Inflammatory macrophage treated with lipopolysaccharide for 4 hours (primary cell): Measurements from ENCODE around the gene CILP2.

Source experiments
- DNase-seq: peaks from one replicate; pipeline ENCODE4 v3.0.0-alpha.2; 2020

Gene CILP2

DNA sequence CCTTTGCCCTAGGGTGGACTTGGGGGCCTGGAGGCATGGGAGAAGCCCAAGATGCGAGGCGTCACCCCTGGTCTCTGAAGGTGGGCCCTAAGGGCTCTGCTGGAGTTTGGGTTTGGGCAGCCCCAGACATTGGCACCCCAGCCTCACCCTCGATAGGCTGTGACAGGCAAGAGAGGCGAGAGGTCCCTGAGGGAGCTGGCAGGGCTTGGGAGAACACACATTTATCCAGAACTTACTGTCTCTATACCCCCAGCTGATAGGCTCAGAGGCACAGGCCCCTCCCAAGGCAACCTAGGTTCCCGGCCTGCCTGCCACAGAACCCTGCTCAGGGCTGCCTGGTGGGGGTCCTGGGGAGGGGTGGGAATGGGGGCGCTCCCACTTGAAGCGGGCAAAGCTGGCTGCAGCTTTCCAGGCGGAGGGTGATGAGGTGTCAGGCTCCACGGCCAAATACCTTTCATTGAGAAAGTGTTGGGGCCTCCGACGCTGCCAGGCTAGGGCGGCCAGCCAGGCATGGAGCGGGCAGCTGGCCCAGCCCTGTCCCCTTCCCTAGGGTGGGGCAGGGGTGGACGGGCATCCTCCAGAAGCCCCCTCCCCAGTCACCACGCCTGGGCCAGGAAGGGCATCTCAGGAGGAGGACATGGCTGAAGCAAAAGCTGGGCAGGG, 9.7 kb downstream of the CILP2 start:
- DNase-seq, result no peak

DNA sequence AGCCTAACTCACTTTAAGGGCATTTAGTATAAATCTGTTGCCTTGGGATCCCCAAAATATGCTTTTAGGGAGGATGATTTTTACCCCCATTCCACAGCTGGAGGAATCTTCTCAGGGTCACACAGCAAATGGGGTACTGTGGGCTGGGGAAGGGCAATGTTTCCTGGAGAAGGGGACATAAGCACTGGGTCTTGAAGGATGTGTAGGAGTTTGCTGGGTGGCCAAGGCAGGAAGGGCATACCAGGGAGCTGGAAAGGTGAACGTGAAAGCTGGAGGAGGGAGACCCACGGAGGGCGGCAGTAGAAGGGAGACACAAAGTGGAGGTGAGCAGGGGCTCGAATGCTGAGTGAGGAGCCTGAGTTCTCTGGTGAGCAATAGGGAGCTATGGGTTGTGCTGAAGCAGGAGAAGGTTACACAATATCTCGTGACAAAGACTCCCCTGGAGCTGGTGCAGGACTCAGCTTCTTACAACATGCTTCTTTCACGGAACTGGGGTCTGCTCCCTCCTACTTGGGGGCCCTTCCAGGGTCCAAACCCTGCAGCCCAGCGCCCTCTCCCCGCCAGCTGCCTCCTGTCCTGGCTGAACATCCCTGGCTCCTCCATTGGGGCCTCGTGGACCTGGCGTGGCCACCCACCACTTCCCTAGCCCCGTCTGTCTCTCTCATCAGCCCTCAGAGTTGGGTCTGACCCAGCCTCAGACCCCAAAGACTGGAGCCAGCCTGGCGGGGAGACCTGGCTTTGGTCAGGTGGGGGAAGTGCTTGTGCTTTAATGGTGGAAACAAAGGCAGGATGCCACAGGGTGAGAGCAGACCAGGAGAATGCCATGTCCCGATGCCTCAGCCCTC, 11.1 kb downstream of the CILP2 start:
- DNase-seq, result no peak

DNA sequence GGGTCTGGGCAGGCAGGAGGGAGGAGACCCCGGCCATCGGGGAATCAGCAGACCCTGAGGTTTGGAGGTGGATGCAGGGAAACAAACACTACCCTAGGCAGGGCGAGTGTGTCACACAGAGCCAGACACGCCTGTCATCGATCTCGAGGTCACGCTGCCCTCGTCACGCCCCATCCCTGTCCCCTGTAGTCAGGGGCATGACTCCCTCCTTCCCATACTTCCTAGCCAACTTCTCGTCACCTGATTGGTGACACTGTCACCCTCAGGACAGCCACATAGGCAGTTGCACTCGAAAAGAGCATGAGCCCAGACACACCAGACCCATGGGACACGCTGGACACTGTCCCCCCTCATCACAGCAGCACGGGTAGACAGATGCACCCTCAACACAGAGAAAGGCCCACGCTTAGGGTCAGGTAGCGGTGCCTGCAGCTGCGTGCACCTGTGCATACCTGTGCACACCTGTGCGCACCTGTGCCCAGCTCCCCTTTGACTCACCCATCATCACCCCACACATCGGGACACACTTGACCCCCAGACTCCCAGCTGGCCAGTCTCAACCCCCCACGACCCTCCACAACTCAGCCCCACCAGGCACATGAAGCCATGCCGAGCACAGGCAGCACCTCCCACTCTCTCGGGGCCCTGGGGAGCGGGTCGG, 11.9 kb downstream of the CILP2 start:
- peak; percentile 15 for DNase-seq

DNA sequence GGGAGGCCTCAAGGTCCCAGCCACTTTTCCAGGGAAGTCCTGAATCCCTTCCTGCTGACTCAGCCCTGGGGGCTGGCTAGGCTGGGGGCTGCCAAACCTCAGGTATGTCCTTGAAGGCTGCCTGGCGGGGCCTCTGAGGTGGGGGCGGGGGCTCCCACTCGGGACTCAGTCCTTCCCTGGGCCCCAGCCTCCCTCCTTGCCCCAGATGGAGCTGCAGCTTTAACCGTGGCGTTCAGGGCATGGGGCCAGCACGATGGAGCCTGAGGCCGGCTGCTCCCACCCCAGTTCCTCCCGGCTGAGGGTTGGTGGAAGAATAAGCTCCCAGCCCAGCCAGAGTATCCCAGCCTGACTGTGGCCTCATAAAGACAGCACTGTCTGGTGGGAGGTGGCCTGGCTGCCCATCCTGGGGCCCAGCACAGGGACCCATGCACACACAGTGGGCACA, 12.4 kb downstream of the CILP2 start:
- no peak for DNase-seq

DNA sequence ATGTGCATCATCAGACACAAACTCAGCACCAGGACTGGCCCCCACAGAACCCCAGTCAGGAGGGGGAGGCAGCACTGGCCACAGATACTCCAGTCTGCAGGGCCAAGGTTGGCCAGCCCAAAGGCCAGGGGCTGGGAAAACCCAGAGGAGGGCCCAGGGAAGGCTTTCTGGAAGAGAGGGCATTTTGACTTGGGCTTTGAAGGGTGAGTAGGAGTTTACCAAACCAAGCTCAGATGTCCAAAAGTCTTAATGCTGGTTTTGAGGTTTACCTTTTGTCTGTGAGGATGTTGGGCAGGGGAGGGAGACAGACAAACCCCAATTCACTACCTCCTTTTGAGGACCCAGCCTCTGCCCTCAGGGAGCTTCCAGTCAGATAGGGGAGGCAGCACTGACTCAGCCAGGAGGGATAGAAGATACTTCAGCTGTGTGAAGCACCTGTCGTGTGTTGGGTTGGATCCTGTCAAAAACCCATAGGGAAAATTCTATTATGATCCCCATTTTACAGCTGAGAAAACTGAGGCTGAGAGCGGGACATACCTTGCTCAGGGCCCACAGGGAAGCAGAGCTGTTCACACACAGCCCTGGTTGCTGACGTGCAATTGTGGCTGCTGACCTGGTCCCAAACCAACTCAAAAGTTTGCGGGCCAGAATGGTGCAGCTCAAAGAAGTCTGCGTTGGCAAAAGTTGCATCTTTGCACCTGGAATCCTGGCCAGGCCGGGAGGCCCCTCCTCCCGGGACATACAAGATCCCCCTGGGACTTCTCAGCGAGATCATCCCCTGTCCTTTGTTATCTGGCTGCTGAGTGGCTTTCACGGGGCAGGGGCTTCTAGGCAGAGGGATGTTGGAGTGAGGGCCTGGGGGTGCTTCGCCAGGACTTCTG, 13.1 kb downstream of the CILP2 start:
- DNase-seq, result no peak

DNA sequence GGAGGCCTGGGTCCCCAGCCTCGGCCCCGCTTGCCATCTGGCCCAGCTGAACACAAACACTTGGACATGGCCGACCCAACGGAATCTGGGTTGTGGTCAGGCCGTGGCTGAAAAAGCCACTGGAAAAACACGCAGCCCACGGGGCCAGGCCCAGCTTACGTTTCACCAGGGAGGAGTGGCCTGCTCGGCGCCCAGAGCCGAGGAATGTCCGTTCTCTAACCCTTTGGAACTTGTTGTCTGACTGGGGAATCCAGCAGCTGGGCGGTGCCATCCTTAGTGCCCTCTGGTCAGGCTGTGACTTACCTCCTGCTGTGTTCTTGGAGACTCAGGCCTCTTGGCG, 13.8 kb downstream of the CILP2 start:
- no peak for DNase-seq

DNA sequence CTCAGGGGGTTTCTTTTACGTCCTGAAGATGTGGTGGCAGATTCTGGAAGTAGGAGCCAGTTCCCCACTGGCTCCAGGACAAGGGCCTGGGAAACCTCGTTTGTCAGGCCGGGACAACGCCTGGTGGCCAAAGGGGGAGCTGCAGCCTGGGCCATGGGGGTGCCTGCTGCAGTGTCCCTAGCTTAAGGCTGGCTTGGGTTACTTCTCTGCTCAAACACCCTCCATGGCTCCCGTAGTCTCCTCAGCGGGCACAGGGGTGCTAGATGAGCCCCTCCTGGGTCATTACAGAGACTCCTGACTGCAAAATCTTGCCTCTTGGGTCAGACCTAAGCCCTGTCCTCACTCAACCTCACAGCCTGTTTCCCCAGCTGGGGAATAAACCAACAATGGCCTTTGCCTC, 14.7 kb downstream of the CILP2 start:
- peak; percentile 36 for DNase-seq

DNA sequence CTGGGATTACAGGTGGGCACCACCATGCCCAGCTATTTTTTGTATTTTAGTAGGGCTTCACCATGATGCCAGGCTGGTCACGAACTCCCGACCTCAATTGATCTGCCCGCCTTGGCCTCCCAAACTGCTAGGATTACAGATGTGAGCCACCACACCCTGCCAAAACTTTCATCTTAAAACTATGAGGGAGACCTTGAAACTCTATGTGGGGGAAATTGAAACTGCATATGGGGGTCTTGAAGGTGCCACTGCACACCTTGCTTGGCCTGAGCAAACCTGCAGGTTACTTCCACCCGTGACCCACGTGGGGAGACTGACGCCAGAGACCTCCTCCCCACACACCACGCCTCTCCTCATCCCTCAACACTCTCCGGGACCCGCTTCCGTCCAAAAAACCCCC, 15.6 kb downstream of the CILP2 start:
- no peak for DNase-seq

DNA sequence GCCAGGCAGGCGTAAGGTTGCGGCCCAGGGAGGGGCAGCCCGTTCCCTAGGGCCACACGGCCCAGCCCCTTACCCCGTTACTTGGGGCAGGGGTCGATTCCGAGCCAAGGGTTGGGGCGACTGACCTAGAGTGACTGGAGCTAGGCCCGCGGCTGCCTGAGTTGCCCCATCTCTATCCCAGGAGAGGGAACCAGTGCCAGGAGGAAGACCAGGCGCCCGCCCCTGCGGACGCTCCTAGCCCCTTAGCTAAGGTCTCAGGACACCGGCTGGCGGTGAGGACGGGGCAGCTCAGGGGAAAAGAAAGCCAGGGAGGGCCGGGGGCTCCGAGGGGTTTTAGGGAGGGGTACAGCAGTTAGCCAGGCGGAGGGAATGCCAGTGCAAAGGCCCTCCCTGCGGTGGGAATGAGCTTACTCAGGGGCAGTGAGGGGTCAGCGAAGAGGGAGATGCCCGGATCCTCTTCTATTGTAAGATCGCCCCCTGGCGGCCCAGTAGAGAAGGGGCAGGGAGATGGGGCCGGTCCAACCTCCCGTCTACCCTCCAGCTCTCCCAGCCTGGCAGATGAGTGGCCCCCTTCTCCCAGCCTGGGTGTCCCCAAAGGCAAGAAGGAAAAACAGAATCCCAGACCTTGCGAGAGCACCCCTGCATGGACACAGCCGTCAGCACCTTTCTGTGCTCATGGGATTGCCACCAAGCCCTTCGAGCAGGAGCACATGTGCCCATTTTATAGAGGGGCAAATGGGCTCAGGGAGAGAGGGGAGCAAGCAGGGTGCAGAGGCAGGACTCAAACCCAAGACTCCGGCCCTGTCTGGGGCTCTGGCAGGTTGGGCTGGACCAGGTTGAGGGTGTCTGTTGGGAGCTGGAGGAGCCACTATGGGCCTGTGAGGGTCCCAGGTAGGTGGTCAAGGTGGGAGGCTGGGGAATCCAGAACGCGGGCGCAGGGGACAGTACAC, 16.3 kb downstream of the CILP2 start:
- peak; percentile 60 for DNase-seq

DNA sequence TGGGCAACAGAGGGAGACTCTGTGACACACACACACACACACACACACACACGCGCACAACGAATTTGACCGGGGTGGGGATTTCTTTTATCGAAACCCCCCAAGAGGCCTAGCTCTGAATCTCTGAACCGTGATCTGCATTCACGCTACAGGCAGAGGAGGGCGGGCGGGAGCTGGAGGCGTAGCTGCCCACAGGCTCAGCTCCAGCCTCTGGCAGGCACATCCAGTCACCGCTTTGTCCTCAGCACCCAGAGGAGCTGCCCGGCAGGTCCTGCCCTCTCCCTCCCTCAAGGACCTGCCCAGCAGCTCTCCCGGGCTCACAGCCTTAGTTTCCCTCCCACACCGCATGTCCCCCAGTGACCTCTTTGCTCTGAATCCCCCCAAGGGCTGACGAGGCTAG, 20.0 kb downstream of the CILP2 start:
- DNase-seq, result no peak

DNA sequence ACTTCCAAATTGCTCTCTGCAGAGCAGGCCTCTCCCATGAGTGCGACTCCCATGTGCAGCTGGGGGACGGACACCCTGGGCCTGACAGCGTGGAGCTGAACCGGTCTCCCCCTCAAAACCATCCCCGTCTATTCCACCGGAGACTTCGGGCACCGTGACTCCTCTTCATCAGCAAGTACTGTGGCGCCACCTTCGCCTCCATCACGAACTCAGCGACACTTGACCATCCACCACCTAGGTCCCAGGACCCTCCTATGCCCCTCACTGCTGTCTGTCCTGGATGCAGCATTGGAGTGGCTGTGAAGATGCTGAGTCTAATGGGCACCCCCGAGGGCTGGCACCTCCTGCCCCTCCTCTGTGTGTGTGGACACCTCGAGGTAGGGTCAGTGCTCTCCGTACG, 20.6 kb downstream of the CILP2 start:
- no peak for DNase-seq

DNA sequence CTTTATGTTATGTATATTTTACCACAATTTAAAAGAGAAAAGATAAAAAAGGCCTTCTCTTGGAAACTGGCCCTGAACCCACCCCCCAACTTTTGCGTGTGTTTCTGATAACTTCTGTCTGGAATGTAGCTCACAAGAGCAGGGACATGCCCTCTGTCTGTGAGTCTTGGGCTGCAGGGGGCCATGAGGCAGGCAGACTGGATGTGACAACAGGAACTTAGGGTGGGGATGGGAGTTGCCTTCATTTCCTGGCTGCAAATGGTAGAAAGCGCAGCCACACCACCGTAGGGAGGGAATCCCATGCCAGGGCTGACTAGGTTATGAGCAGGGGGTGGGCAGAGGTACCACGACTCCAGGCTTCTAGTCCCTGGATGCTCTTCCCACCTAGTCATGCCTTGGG, 21.9 kb downstream of the CILP2 start:
- DNase-seq, result no peak

DNA sequence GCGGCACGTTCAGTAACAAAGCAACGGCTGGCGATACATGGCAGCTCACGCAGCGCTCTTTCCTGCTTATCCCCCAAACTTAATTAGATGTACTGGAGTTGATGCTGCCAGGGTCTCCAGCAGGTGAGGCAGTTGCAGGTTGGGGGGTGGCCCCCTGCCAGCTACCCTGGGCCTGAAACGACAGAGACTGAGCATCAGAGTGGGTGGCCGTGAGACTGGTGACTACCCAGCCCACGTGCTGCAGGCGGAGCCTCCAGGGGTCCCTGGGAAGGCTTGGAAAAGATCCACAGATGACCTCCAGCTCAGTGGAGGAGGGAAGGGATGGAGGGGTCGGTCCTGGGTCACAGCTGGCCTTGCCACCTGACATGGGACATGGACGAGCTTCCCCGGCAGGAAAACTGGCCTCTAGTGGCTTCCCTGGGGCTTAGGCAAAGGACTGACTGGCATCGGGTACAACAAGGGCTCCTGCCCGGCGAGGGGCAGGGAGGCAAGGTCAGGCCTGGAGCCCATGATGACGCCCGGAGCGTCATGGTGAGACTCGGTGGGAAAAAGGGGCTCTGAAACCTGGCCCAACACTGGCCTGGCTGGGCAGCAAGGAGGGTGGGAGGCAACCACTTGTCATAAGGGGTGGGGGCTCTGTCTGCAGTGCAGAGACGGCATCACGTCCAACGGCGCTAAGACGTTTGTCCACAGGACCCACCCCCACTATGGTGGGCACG, 24.0 kb downstream of the CILP2 start:
- DNase-seq, result no peak

DNA sequence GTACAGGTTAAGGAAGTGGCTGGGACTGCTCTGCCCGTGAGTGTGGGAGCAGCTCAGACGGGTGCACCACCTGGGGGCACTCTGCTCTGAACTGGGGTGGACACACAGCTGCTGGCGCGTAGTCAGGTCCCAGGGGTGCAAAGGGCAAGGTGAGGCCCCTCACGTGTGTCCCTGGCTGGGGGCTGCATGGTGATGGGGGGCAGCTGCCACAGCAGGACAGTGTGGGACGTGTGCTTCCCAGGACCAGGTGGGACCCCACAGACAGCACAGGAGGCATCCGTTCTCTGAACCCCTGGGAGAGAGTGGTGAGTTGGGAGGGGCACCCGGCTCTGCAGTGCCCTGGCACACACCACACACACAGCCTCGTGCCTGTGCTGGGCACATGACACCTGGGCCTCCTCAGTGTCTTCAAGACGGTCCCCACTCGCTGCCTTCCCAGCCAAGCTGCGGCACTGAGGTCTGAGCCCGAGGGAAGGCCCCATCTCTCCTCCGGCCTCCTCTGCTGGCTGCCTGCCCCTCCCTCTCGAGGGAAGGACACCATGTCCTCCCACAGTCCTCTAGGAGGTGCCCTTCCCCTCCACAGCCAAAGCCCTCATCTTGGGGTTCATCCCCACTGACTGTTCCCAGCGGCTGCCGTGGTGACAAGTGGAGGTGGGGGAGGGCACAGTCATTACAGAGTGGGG, 24.7 kb downstream of the CILP2 start:
- DNase-seq, result no peak

DNA sequence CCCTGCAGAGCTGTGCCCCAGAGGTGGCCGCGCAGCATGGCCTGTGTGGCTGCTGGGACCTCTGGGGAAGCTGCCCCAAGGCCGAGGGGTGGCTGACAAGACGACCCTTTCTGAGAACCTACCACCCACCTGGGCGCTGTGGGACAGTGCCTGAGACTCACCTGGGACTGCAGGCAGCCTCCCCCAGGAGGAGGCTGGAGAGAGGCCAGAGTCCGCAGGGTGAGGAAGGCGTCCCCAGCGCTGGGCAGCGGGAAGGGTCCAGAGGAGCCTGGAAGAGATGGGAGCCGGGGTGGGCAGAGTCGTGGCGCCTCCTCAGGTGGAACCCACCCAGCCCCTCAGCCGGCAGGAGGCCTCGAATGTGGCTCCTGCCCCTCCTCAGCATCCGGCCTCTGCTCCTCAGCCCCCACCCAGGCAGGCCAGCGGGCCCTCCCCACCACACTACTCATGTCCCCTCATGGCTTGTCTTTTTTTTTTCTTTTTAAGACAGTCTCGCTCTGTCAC, 25.3 kb downstream of the CILP2 start:
- no peak for DNase-seq

DNA sequence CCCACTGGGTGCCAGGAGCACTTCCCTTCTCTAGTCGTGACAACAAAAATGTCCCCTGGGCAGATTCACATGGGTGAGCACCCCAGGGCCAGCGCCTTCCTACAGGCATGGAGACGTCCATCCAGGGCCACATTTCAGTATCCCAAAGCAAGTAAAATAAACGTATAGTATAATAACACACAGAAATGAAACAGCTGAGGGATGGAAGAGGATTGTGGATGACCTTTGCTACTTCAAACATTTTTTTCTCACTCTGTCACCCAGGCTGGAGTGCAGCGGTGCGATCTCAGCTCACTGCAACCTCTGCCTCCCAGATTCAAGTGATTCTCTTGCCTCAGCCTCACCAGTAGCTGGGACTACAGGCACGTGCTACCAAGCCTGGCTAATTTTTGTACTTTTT, 28.2 kb downstream of the CILP2 start:
- no peak for DNase-seq

DNA sequence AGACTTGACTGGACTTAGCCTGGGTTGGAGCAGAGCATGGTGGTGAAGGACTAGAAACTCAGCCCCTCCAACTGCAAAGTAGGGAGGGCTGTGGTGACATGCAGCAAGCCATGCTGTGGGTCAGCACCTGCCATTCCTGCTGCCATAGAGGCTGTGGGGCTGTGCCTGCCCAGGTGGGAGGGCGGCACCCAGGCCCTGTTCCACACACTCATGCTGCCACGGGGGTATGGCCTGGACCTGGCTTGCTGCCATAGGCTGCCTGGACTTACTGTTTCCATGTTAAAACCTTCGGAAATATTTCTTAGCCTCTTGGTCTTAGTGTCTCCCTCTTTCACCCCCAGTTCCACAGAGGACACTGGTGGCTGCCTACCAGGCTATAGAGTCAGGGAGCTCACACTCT, 29.3 kb downstream of the CILP2 start:
- no peak for DNase-seq

DNA sequence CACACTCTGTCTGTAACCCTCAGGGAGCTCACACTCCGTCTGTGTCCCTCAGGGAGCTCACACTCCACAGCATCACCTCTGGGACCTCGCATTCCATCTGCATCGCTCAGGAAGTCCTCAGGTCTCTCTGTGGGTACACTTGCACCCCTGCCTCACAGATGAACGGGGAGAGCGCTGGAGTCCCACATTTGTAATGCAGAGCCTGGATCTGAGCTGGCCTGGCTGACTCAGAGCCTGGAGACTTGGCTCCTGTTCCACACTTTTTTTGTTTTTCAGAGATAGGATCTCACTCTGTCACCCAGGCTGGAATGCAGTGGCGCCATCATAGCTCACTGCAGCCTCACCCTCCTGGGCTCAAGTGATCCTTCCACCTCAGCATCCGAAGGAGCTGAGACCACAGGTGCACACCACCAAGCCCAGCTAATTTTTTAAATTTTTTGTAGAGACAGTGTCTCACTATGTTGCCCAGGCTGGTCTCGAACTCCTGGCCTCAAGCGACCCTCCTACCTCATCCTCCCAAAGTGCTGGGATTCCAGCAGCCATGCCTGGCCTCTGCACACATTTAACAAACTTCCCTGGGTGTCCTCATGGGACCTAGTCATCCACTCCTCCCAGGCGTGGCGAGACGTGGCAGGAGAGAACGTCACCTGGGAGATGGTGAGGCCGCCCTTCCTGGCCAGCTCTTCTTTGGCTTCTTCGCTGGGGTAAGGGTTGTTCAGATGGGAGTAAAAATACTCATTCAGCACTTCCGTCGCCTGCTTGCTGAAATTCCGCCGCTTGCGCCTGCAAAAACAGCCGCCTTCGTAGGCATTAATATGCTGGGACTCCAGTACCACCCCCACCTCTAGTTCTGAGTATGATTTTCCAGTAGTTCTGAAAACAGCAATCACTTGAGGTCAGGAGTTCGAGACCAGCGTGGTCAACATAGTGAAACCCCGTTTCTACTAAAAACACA, 31.0 kb downstream of the CILP2 start:
- no peak for DNase-seq

DNA sequence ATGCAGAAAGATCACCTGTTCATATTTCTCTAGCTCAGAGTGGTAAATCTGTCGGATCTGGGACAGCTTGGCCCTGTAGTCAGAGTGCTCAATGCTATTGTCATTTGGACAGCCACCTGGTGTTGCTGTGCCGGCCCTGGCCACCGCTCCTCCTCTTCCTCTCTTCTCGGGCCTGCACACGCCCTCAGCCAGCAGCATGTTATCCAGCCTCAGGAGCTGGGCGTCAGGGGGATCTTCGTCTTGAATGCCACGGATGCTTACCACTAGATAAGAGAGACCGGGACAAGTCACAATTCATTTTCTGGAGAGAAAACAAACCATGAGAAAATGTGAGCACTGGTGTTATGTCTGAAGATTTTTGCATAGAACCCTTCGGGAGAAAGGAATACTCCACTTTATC, 32.5 kb downstream of the CILP2 start:
- DNase-seq, result no peak
